DOHH2 (cell line): Measurements from ENCODE around the gene ARPC5L.
"Not testable (repeated sequence)": the region's sequence is repeated elsewhere in the genome, so short reads cannot be mapped to it uniquely, and the experiment has no call there.

Experiments used
- H3F3A ChIP-seq: fragments of 200-600 bp; sonication (generic), shearing (Covaris generic); 2 replicates; pipeline ENCODE4 v1.6.0; 2016; ENCODE audit warnings: antibody characterized with exemption, mild to moderate bottlenecking; ENCODE audit not compliant: control insufficient read depth, insufficient read depth
- H3K27ac ChIP-seq: fragments of 200-600 bp; sonication (generic); 2 replicates; pipeline ENCODE4 v1.5.1; 2014; ENCODE audit warnings: low read depth, mild to moderate bottlenecking, low read length, moderate library complexity
- H3K27me3 ChIP-seq: fragments of 200-600 bp; sonication (generic); 2 replicates; pipeline ENCODE4 v1.6.1; 2014; ENCODE audit warnings: mild to moderate bottlenecking, low read length, mixed read lengths; ENCODE audit not compliant: control insufficient read depth
- H3K36me3 ChIP-seq: fragments of 200-600 bp; sonication (generic); 2 replicates; pipeline ENCODE4 v1.6.1; 2014; ENCODE audit warnings: mild to moderate bottlenecking, low read length, moderate library complexity, mixed read lengths; ENCODE audit not compliant: control insufficient read depth
- H3K4me1 ChIP-seq: fragments of 200-600 bp; sonication (generic); 2 replicates; pipeline ENCODE4 v1.6.1; 2014; ENCODE audit warnings: mild to moderate bottlenecking, low read length, mixed read lengths; ENCODE audit not compliant: control insufficient read depth
- H3K4me2 ChIP-seq: fragments of 200-600 bp; sonication (generic); 2 replicates; pipeline ENCODE4 v1.6.0; 2014; ENCODE audit warnings: mild to moderate bottlenecking, low read length, moderate library complexity
- H3K4me3 ChIP-seq: fragments of 200-600 bp; sonication (generic); 2 replicates; pipeline ENCODE4 v1.5.1; 2014; ENCODE audit warnings: mild to moderate bottlenecking, low read length, mixed read lengths
- H3K79me2 ChIP-seq: fragments of 200-600 bp; sonication (generic); 2 replicates; pipeline ENCODE4 v1.6.1; 2014; ENCODE audit warnings: mild to moderate bottlenecking, low read length, mixed read lengths; ENCODE audit not compliant: control insufficient read depth
- H3K9me2 ChIP-seq: fragments of 200-600 bp; sonication (generic); replicated peaks from 2 replicates; pipeline ENCODE4 v1.6.1; 2014; ENCODE audit warnings: mild to moderate bottlenecking, low read length, mixed read lengths; ENCODE audit not compliant: control insufficient read depth
- H3K9me3 ChIP-seq: fragments of 200-600 bp; sonication (generic); 2 replicates; pipeline ENCODE4 v1.6.1; 2014; ENCODE audit warnings: antibody characterized with exemption, low read length, mixed read lengths; ENCODE audit not compliant: control insufficient read depth, insufficient read depth
- H4K20me1 ChIP-seq: fragments of 200-600 bp; sonication (generic); 2 replicates; pipeline ENCODE4 v1.6.0; 2014; ENCODE audit warnings: low read depth, mild to moderate bottlenecking, antibody characterized with exemption, low read length, moderate library complexity; ENCODE audit not compliant: control insufficient read depth, insufficient read depth
- EZH2phosphoT487 ChIP-seq: fragments of 200-600 bp; sonication (generic); IDR thresholded peaks from 2 replicates; pipeline ENCODE4 v1.6.1; 2017; ENCODE audit warnings: borderline replicate concordance, mild to moderate bottlenecking, antibody characterized with exemption, low read length, moderate library complexity, mixed read lengths
- TF ChIP-seq, protein P1 (sequence below): fragments of 200-600 bp; sonication (generic); IDR thresholded peaks from one replicate; pipeline ENCODE4 v1.5.1; 2014; ENCODE audit warnings: antibody characterized with exemption, mild to moderate bottlenecking, low read depth, low read length; ENCODE audit not compliant: poor library complexity, severe bottlenecking

Gene ARPC5L

DNA sequence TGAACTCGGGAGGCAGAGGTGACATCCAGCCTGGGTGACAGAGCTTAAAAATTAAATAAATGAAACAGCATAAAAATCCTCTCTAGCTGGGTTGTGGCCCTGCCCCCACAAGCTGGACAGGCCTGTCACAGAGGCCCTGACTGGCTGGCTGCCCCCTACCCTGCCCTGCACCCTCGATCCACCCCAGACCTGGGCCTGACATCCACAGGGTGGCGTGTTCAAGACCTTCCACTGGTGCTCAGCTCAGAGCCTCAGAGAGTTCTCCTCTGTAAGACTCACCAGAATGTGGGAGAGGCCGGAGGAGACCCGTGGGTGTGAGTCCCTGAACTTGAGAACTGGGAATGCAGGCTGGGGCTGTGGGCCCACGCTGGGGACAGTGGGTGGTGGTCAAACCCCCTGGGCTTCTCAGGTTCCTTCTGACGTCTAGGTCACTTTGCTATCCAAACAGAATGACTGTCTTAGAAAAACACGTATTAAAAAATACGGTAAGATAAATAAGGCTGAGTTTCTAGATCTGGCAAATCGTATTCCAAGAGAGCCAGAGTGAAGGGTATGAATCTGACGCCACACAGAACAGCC lies 18.4 kb upstream of the ARPC5L start:
- H3K9me2 ChIP-seq = no peaks in the 10 kb centered on the region
- no peaks in the 10 kb centered on the region for H3K4me1 ChIP-seq
- H3K36me3 ChIP-seq = no peaks in the 10 kb centered on the region
- TF ChIP-seq, protein P1, sequence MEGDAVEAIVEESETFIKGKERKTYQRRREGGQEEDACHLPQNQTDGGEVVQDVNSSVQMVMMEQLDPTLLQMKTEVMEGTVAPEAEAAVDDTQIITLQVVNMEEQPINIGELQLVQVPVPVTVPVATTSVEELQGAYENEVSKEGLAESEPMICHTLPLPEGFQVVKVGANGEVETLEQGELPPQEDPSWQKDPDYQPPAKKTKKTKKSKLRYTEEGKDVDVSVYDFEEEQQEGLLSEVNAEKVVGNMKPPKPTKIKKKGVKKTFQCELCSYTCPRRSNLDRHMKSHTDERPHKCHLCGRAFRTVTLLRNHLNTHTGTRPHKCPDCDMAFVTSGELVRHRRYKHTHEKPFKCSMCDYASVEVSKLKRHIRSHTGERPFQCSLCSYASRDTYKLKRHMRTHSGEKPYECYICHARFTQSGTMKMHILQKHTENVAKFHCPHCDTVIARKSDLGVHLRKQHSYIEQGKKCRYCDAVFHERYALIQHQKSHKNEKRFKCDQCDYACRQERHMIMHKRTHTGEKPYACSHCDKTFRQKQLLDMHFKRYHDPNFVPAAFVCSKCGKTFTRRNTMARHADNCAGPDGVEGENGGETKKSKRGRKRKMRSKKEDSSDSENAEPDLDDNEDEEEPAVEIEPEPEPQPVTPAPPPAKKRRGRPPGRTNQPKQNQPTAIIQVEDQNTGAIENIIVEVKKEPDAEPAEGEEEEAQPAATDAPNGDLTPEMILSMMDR = no peak
- no peak for TF ChIP-seq EZH2phosphoT487
- no peak overlapping the region for H3K27ac ChIP-seq
- no peaks in the 10 kb centered on the region for H4K20me1 ChIP-seq
- H3F3A ChIP-seq = no peaks in the 10 kb centered on the region
- H3K79me2 ChIP-seq = no peaks in the 10 kb centered on the region
- no peak overlapping the region for H3K4me3 ChIP-seq
- H3K4me2 ChIP-seq = no peak overlapping the region
- H3K9me3 ChIP-seq = no peaks in the 10 kb centered on the region
- peaks cover 1% of the 10 kb centered on the region; the same call in 1 of the 2 replicates for H3K27me3 ChIP-seq

DNA sequence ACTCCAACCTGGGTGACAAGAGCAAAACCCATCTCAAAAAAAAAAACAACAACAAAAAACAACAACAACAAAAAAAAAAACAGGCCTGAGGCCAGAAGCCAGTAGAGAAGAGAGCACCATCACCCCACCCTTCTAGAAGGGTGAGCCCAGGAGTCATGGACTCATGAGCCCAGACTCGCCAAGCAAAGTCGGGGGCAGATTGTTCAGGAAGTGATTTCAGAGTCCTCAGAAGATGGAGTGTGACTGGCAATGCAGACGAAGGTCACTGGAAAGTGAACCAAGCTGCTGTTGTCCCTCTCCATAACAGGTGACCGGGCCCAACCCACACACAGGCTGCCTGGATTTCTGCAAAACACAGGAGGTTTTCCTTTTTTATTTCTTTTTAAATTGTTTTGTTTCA lies 17.6 kb upstream of the ARPC5L start:
- Histone ChIP-seq H4K20me1 (no peaks in the 10 kb centered on the region), H3K4me2 (no peak overlapping the region), H3K36me3 (no peaks in the 10 kb centered on the region), H3K27me3 (peaks cover 3% of the 10 kb centered on the region; the same call in 1 of the 2 replicates), H3F3A (no peaks in the 10 kb centered on the region), H3K4me1 (no peaks in the 10 kb centered on the region), H3K9me2 (no peaks in the 10 kb centered on the region), H3K4me3 (no peak overlapping the region), H3K79me2 (no peaks in the 10 kb centered on the region), H3K27ac (no peak overlapping the region), H3K9me3 (no peaks in the 10 kb centered on the region)
- no peak for TF ChIP-seq EZH2phosphoT487
- TF ChIP-seq, protein P1 = no peak

DNA sequence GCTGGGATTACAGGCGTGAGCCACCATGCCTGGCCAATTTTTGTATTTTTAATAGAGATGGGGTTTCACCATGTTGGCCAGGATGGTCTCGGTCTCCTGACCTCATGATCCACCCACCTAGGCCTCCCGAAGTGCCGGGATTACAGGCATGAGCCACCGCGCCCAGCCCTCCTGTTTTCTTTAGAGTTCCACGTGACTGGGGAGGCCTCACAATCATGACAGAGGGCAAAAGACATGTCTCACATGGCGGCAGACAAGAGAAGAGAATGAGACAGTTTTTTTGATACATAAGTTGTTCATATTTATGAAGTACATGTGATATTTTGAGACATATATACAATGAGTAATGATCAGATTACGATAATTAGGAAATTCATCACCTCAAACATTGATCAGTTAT lies 15.5 kb upstream of the ARPC5L start:
- H3K4me2 ChIP-seq, H3K36me3 ChIP-seq, H3F3A ChIP-seq, H3K79me2 ChIP-seq, H3K9me2 ChIP-seq, H3K27me3 ChIP-seq, H3K9me3 ChIP-seq, H4K20me1 ChIP-seq, H3K4me3 ChIP-seq, H3K4me1 ChIP-seq, H3K27ac ChIP-seq: not testable (repeated sequence)

DNA sequence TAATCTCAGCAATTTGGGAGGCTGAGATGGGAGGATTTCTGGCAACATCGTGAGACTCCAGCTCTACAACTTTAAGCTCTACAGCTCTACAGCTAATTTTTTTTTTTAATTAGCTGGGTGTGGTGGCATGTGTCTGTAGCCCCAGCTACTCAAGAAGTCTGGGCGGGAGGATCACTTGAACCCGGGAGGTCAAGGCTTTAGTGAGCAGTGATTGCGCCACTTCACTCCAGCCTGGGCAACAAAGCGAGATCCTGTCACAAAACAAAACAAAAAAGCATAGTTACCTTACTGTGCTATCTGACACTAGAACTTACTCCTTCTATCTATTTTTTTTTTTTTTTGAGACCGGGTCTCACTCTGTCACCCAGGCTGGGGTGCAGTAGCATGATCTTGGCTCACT lies 15.0 kb upstream of the ARPC5L start:
- H3F3A ChIP-seq = no peaks in the 10 kb centered on the region
- no peak overlapping the region for H3K27ac ChIP-seq
- H3K4me1 ChIP-seq = no peaks in the 10 kb centered on the region
- TF ChIP-seq EZH2phosphoT487 = no peak
- TF ChIP-seq, protein P1 = no peak
- H3K4me2 ChIP-seq = no peak overlapping the region
- H4K20me1 ChIP-seq = no peaks in the 10 kb centered on the region
- no peaks in the 10 kb centered on the region for H3K36me3 ChIP-seq
- H3K9me2 ChIP-seq = no peaks in the 10 kb centered on the region
- H3K9me3 ChIP-seq = no peaks in the 10 kb centered on the region
- peaks cover 7% of the 10 kb centered on the region; the same call in 1 of the 2 replicates for H3K27me3 ChIP-seq
- no peak overlapping the region for H3K4me3 ChIP-seq
- H3K79me2 ChIP-seq = no peaks in the 10 kb centered on the region
